ENCODE measurements around the gene TRIM13.
"Not testable (repeated sequence)": the region's sequence is repeated elsewhere in the genome, so short reads cannot be mapped to it uniquely, and the experiment has no call there.

Gene TRIM13

DNA sequence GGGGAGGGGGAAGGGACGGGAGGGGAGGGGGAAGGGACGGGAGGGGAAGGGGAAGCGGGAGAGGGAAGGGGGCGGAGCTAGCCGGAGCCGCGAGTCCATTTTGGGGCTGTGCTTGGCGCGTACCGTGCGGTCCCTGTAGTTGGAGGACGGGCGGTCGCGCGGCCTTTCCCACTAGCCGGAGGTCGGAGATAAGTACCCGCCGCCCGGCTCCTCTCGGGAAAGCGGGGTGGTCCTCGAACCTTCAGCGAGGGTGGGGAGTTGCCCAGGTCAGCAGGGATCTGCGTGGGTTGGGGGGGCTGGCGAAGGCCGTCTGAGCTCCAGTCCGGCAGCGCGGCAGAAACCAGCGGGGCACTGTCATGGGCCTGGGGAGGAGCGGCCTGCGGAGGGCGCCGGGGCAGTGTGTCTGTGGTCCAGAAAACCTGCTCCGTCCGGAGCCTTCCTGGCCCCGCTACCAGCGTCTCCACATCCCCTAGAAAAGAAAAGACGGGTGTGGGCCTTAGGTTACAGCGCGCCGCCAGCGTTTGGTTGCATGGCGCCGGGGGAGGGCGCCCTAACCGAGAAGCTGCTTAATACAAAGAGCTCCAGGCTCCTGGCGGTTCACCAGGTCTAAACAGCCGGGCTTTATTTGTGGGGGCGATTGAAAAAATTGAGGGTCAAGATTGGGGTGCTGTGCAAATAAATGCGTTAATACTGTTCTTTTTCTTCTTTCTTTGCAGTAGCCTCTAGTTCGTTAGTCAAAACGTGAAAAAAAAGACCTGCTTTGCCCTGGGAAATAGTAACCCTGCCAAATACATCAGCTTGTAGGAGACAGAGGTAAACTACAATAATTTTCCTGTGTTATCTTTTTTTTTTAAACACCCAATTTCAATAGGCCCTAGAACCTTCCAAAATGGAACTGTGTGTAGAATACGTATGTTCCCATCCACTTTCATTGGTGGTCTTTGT, at the start of gene TRIM13:
TSS of gene TRIM13 (plus strand) at position 92 of the 945 bp plus-strand sequence. CDS start 14,899 bp downstream, outside the sequence.
- H3K4me1 ChIP-seq (ENCODE audit: low read length), result no peaks in the 10 kb centered on the region

GRCh38 chr13:49948777-49949270, 48.0 kb upstream of the TRIM13 start:
- H3K4me1 ChIP-seq (ENCODE audit: low read length); H3K9me2 ChIP-seq (replicated peaks; ENCODE audit: insufficient read depth, low read length); H4K20me1 ChIP-seq (ENCODE audit: insufficient read depth, low read length); H3K36me3 ChIP-seq (replicated peaks; ENCODE audit: insufficient read depth, low read length); H3K9ac ChIP-seq (ENCODE audit: low read length); H3K4me2 ChIP-seq (ENCODE audit: low read depth, low read length); H2AFZ ChIP-seq (ENCODE audit: low read length); H3K4me3 ChIP-seq (ENCODE audit: low read length); DNase-seq; H3K27me3 ChIP-seq (replicated peaks; ENCODE audit: insufficient read depth, low read length); H3K79me2 ChIP-seq (ENCODE audit: low read length); H3K27ac ChIP-seq (ENCODE audit: low read length); H3F3A ChIP-seq (ENCODE audit: insufficient read depth, low read length); H3K9me3 ChIP-seq (replicated peaks; ENCODE audit: insufficient read depth, low read length): not testable (repeated sequence)

More for the DNA sequence above, at the start of gene TRIM13:
- H3K4me2 ChIP-seq (ENCODE audit: low read depth, low read length), result peak within 1 kb of the TSS; percentile 78
- H3K27ac ChIP-seq (ENCODE audit: low read length), result peak within 1 kb of the TSS; percentile 90
- H3K9ac ChIP-seq (ENCODE audit: low read length), result peak within 1 kb of the TSS; percentile 86
- H3K9me3 ChIP-seq (replicated peaks; ENCODE audit: insufficient read depth, low read length), result no peaks in the 10 kb centered on the region
- H3K4me3 ChIP-seq (ENCODE audit: low read length), result peak within 1 kb of the TSS; percentile 68
- no peaks in the 10 kb centered on the region for H4K20me1 ChIP-seq (ENCODE audit: insufficient read depth, low read length)
- H2AFZ ChIP-seq (ENCODE audit: low read length), result peak within 1 kb of the TSS; percentile 82
- peak; percentile 81 for DNase-seq
- H3K79me2 ChIP-seq (ENCODE audit: low read length), result peaks cover 13% of the 10 kb centered on the region
- H3K36me3 ChIP-seq (replicated peaks; ENCODE audit: insufficient read depth, low read length), result no peaks in the 10 kb centered on the region
- H3K27me3 ChIP-seq (replicated peaks; ENCODE audit: insufficient read depth, low read length), result no peaks in the 10 kb centered on the region
- no peaks in the 10 kb centered on the region for H3F3A ChIP-seq (ENCODE audit: insufficient read depth, low read length)
- TF ChIP-seq EZH2phosphoT487 (IDR thresholded peaks at IDR 0.05; ENCODE audit: low read length), result no peak
- TF ChIP-seq, protein P1, sequence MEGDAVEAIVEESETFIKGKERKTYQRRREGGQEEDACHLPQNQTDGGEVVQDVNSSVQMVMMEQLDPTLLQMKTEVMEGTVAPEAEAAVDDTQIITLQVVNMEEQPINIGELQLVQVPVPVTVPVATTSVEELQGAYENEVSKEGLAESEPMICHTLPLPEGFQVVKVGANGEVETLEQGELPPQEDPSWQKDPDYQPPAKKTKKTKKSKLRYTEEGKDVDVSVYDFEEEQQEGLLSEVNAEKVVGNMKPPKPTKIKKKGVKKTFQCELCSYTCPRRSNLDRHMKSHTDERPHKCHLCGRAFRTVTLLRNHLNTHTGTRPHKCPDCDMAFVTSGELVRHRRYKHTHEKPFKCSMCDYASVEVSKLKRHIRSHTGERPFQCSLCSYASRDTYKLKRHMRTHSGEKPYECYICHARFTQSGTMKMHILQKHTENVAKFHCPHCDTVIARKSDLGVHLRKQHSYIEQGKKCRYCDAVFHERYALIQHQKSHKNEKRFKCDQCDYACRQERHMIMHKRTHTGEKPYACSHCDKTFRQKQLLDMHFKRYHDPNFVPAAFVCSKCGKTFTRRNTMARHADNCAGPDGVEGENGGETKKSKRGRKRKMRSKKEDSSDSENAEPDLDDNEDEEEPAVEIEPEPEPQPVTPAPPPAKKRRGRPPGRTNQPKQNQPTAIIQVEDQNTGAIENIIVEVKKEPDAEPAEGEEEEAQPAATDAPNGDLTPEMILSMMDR (IDR thresholded peaks at IDR 0.05; ENCODE audit: low read length), result peak; percentile 63
- H3K9me2 ChIP-seq (replicated peaks; ENCODE audit: insufficient read depth, low read length), result no peaks in the 10 kb centered on the region

DNA sequence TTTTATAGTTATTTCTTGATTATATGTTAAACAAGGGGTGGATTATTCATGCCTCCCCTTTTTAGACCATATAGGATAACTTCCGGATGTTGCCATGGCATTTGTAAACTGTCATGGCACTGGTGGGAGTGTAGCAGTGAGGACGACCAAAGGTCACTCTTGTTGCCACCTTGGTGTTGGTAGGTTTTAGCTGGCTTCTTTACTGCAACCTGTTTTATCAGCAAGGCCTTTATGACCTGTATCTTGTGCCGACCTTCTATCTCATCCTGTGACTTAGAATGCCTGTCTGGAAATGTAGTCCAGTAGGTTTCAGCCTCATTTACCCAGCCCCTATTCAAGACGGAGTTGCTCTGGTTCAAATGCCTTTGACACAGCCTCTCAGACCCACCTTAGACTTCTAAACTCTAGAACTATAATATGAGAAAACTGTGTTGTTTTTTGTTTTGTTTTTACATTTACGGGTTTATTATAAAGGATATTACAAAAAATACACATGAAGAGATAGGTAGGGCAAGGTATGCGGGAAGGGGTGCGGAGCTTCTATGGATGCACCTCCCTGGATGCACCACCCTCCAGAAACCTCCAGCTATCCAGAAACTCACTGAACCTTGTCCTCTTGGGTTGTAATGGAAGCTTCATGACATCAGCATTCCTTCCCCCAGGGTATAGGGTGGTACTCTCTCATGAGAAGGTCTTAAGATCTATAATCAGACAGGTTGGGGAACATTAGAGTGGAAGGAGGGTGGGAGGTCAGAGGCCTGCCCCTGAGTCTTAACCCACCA, 44.9 kb upstream of the TRIM13 start:
- H3K4me2 ChIP-seq (ENCODE audit: low read depth, low read length), result no peak overlapping the region
- no peak for DNase-seq
- H3K9ac ChIP-seq (ENCODE audit: low read length), result no peak overlapping the region
- TF ChIP-seq EZH2phosphoT487 (IDR thresholded peaks at IDR 0.05; ENCODE audit: low read length), result no peak
- TF ChIP-seq EZH2 (optimal IDR thresholded peaks at IDR 0.05; ENCODE audit: low read depth, low read length), result no peak
- TF ChIP-seq, protein P1 (IDR thresholded peaks at IDR 0.05; ENCODE audit: low read length), result no peak
- H3K27me3 ChIP-seq (replicated peaks; ENCODE audit: insufficient read depth, low read length), result no peaks in the 10 kb centered on the region
- H4K20me1 ChIP-seq (ENCODE audit: insufficient read depth, low read length), result no peaks in the 10 kb centered on the region
- H3K27ac ChIP-seq (ENCODE audit: low read length), result no peak overlapping the region
- H3F3A ChIP-seq (ENCODE audit: insufficient read depth, low read length), result no peaks in the 10 kb centered on the region
- no peaks in the 10 kb centered on the region for H3K4me1 ChIP-seq (ENCODE audit: low read length)
- no peaks in the 10 kb centered on the region for H3K79me2 ChIP-seq (ENCODE audit: low read length)
- H2AFZ ChIP-seq (ENCODE audit: low read length), result no peak overlapping the region
- H3K9me2 ChIP-seq (replicated peaks; ENCODE audit: insufficient read depth, low read length), result no peaks in the 10 kb centered on the region
- no peaks in the 10 kb centered on the region for H3K36me3 ChIP-seq (replicated peaks; ENCODE audit: insufficient read depth, low read length)
- no peak overlapping the region for H3K4me3 ChIP-seq (ENCODE audit: low read length)
- H3K9me3 ChIP-seq (replicated peaks; ENCODE audit: insufficient read depth, low read length), result no peaks in the 10 kb centered on the region

Measured in MM.1S (cell line).